HG03457 (cell line): ENCODE results near the gene LPCAT1.
"Not testable (repeated sequence)": the region's sequence is repeated elsewhere in the genome, so short reads cannot be mapped to it uniquely, and the experiment has no call there.

Experiments used
- ATAC-seq: cut with Tn5 transposase; IDR thresholded peaks from one replicate; pipeline ENCODE4 v1.9.1; 2021; ENCODE audit warnings: moderate number of reproducible peaks; ENCODE audit not compliant: unreplicated experiment

LPCAT1 gene

GRCh38 chr5:1523793-1524480 lies at the start of gene LPCAT1:
Gene LPCAT1, minus strand, starts transcription at chr5:1523960. Its CDS starts 116 bp downstream, at chr5:1523844.
- peak; percentile 65 for ATAC-seq

GRCh38 chr5:1571875-1572274 lies 48.1 kb upstream of the LPCAT1 start:
- ATAC-seq, result not testable (repeated sequence)

GRCh38 chr5:1570975-1571374 lies 47.2 kb upstream of the LPCAT1 start:
- ATAC-seq, result no peak

- no peak for ATAC-seq
Observed at GRCh38 chr5:1568201-1568979, 44.6 kb upstream of the LPCAT1 start.

- ATAC-seq, result not testable (repeated sequence)
Observed at GRCh38 chr5:1567527-1568200, 43.9 kb upstream of the LPCAT1 start.

- no peak for ATAC-seq
Observed at GRCh38 chr5:1565737-1566734, 42.3 kb upstream of the LPCAT1 start.

GRCh38 chr5:1564824-1565736 lies 41.3 kb upstream of the LPCAT1 start:
- ATAC-seq, result no peak

- no peak for ATAC-seq
Observed at GRCh38 chr5:1564182-1564748, 40.5 kb upstream of the LPCAT1 start.

GRCh38 chr5:1563617-1564181 lies 39.9 kb upstream of the LPCAT1 start:
- ATAC-seq, result no peak

GRCh38 chr5:1563051-1563461 lies 39.3 kb upstream of the LPCAT1 start:
- no peak for ATAC-seq

GRCh38 chr5:1562599-1562998 lies 38.8 kb upstream of the LPCAT1 start:
- ATAC-seq, result no peak

- no peak for ATAC-seq
Observed at GRCh38 chr5:1561402-1561929, 37.7 kb upstream of the LPCAT1 start.

GRCh38 chr5:1560499-1560898 lies 36.7 kb upstream of the LPCAT1 start:
- not testable (repeated sequence) for ATAC-seq

- ATAC-seq, result no peak
Observed at GRCh38 chr5:1558944-1559343, 35.2 kb upstream of the LPCAT1 start.

GRCh38 chr5:1557114-1557873 lies 33.5 kb upstream of the LPCAT1 start:
- ATAC-seq, result no peak

- ATAC-seq, result no peak
Observed at GRCh38 chr5:1555808-1556731, 32.3 kb upstream of the LPCAT1 start.
